SHP77 treated with DMSO at 0.1 percent for 48 hours (cell line): Measurements from ENCODE around the gene CCND2.
"Not testable (repeated sequence)": the region's sequence is repeated elsewhere in the genome, so short reads cannot be mapped to it uniquely, and the experiment has no call there.

Experiments
- DNase-seq: peaks from one replicate; lab custom pipeline; 2025; lab: John Stamatoyannopoulos, UW

The CCND2 gene

GRCh38 chr12:4273652-4274395 is at the start of gene CCND2:
Gene CCND2, plus strand, starts transcription at chr12:4273762. Its CDS starts 279 bp downstream, at chr12:4274041.
- no peak for DNase-seq

- no peak for DNase-seq
Measured at GRCh38 chr12:4224206-4224889, 49.2 kb upstream of the CCND2 start.

GRCh38 chr12:4225571-4225970 is 48.0 kb upstream of the CCND2 start:
- DNase-seq, result no peak

DNA sequence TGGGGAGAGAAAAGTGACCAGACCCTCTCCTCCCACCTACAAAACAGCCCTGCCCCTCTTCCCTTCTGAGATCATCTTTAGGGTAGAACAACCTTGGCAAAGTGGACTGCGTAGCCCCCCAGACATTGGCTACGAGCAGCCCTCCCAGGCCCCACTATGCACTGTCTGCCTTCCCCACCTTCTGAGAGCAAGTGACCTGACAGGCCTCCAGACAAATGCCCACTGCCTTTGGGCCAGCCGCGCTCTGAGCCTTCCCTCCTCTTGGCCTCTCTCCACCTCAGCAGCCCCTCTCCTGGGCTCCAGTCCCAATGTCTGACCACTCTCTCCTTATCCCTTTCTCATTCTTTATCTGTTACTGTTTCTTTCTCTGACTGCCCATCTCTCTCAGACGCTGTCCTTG is 46.5 kb upstream of the CCND2 start:
- DNase-seq, result no peak

DNA sequence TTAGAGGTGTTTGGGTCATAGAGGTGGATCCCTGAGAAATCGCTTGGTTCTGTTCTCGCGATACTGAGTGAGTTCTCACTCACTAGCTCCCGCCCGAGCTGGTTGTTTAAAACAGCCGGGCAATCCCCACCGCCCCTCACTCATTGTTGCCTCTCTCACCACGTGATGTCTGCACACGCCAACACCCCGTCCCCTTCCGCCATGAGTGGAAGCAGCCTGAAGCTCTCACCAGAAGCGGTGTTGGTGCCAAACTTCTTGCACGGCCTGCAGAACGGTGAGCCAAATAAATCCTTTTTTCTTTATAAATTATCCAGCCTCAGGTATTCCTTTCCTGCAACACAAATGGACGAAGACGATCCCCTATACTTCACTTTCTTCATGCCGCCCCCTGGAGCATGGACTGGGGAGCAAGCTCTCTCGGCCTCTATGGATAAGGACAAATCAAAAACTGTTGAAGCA is 45.4 kb upstream of the CCND2 start:
- no peak for DNase-seq

GRCh38 chr12:4230526-4230925 is 43.0 kb upstream of the CCND2 start:
- DNase-seq, result no peak

- DNase-seq, result no peak
Measured at GRCh38 chr12:4238577-4238976, 35.0 kb upstream of the CCND2 start.

DNA sequence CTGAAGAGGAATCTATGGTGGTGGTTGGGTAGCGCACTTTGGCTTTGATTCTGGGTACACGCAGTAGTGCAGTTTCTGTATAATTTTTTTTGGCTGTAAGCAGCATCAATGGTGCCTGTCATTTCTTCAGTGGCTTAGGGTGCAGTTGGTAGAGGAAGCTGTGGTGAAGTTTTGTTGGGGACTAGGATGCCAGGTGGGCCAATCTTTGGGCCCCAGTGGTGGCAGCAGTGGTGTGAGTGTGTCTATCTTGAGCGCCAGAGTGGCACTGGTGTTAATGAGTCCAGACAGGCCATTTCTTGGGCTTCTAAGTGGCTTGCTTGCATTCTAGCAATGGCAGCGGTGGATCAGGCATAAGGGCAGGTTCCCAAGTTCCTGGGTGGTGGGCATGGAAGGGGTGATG is 33.8 kb upstream of the CCND2 start:
- DNase-seq, result no peak

- DNase-seq, result no peak
Measured at GRCh38 chr12:4240161-4240783, 33.3 kb upstream of the CCND2 start.

- no peak for DNase-seq
Measured at GRCh38 chr12:4240981-4241380, 32.6 kb upstream of the CCND2 start.

GRCh38 chr12:4241592-4241991 is 32.0 kb upstream of the CCND2 start:
- DNase-seq, result no peak

DNA sequence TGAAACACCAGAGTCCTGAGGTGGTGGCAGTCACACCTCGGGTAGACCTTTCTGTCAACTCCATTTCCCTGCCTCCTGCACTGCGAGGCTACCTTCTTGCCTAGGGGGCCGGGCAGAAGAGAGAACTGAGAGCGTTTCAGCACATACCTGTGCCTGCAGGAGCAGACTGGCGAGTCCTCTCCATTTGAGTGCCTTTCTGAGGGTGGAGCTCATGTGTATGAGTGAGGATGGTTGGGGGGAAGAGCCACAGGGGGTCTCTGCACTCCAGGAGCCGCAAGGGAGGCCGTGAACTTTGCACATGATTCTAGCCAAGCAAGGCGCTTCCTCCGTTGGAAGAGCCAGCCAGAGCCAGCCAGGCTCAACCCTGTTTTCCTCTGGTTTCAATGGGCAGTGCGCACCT is 31.0 kb upstream of the CCND2 start:
- no peak for DNase-seq

- no peak for DNase-seq
Measured at GRCh38 chr12:4243091-4243490, 30.5 kb upstream of the CCND2 start.

DNA sequence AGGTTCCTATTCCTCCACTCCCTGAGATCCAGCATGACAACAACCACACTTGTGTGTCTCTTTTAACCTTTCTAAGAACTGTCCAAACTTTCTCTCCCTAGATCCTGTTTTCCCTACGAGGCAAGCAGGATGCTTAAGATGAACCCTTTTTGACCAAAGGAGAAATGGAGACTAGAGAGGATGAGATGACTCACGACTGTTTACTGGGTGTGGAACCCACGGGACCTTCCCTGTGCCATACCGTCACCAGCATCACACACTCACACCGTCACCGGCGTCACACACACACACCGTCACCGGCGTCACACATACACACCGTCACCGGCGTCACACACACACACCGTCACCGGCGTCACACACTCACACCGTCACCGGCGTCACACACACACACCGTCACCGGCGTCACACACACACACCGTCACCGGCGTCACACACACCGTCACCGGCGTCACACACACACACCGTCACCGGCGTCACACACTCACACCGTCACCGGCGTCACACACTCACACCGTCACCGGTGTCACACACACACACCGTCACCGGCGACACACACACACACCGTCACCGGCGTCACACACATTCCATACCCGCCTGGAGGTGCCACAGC is 30.0 kb upstream of the CCND2 start:
- DNase-seq, result not testable (repeated sequence)

GRCh38 chr12:4244868-4245267 is 28.7 kb upstream of the CCND2 start:
- DNase-seq, result no peak

GRCh38 chr12:4245446-4245845 is 28.1 kb upstream of the CCND2 start:
- no peak for DNase-seq

- DNase-seq, result no peak
Measured at GRCh38 chr12:4246116-4246515, 27.4 kb upstream of the CCND2 start.

- no peak for DNase-seq
Measured at GRCh38 chr12:4250691-4251090, 22.9 kb upstream of the CCND2 start.

- no peak for DNase-seq
Measured at GRCh38 chr12:4251216-4251891, 22.2 kb upstream of the CCND2 start.

GRCh38 chr12:4251967-4252366 is 21.6 kb upstream of the CCND2 start:
- no peak for DNase-seq

DNA sequence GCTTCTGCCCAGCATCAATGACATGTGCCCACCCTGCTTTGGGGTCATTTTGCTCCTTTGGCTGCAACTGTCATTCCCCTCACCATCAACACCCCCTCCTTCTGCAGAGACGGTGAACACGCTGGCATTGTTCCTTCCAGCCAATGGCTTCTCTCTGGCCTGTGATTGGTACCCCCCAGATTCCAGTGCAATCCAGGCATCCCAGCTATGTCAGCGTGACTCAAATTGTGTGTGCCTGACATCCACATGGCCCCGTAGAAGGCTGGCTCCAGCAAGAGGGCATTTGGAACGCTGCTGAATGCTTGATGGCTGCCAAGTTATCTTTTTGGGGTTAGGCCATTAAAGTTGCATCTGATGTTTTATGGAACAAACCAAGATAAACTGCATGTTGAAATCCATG is 21.0 kb upstream of the CCND2 start:
- DNase-seq, result no peak
